Measurements from ENCODE around the gene CCDC179.

The CCDC179 gene

DNA sequence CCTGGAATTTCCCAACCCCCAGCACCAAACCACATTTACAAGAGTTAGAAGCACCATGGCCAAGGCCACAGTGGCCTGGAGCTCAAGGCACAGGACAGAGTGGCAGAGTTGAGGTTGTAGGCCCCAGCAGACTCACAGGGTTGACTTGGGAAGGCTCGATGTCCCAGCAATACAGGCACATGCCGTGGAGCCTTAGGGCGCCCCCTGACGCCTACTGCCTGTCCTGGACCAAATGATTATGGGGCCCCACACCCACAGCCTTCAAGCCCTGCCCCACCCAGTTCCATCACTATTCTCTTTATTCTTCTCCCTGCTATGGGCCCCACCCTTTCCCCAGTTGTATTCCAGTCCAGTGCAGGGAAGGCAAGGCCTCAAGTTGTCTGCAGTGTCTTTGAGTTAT is at the start of gene CCDC179:
Gene CCDC179 (minus strand): TSS at position 234 of the 400 bp plus-strand sequence. CDS start 53 bp downstream, at position 181.
- Histone ChIP-seq H3K36me3 (ENCODE audit: control insufficient read depth, insufficient read depth, low read length) (no peaks in the 10 kb centered on the region), H3K9ac (ENCODE audit: low read depth, low read length) (no peak within 1 kb of the TSS), H3K27me3 (ENCODE audit: control insufficient read depth, insufficient read depth, low read length) (no peaks in the 10 kb centered on the region), H3K4me1 (ENCODE audit: control insufficient read depth, insufficient read depth, low read length) (no peaks in the 10 kb centered on the region), H3K9me3 (ENCODE audit: control insufficient read depth, insufficient read depth, low read length) (no peaks in the 10 kb centered on the region), H3K4me3 (ENCODE audit: low read depth, low read length) (no peak within 1 kb of the TSS)

DNA sequence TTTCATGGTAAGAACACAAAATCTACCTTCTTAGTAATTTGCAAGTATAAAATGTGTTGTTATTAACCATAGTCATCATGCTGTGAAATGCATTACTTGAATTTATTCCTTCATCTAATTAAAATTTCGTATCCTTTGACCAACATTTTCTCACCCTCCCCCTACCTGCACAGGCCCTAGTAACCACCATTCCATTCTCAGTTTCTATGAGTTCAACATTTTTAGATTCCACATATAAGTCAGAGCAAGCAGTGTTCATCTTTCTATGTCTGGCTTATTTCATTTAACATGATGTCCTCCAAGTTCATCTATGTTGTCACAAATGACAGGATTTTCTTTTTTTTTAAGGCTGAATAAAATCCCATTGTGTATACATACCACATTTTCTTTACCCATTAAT is 43.5 kb upstream of the CCDC179 start:
- Histone ChIP-seq H3K9me3 (ENCODE audit: control insufficient read depth, insufficient read depth, low read length) (no peaks in the 10 kb centered on the region), H3K27me3 (ENCODE audit: control insufficient read depth, insufficient read depth, low read length) (no peaks in the 10 kb centered on the region), H3K9ac (ENCODE audit: low read depth, low read length) (no peak overlapping the region)

DNA sequence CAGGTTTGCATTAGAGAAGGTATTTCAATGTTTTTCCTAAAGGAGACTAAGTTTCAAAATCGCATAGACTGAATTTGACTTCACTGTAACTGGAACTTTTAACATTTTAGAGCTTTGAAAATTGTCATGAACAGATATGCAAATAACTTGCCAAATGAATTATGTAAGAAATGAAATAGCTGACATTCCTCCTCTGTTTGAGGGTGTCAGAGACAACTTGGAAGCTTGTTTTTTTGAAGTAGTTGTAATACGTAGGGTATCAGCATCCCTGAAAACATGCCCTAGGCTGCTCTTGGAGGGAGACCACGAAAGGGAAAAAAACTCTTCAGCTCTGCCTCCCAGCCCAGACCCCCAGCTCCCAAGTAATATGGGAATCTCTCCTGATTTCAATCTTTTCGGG is 41.3 kb upstream of the CCDC179 start:
- no peaks in the 10 kb centered on the region for H3K27me3 ChIP-seq (ENCODE audit: control insufficient read depth, insufficient read depth, low read length)
- H3K9ac ChIP-seq (ENCODE audit: low read depth, low read length) = no peak overlapping the region
- H3K4me3 ChIP-seq (ENCODE audit: low read depth, low read length) = no peak overlapping the region

More for the DNA sequence above, 43.5 kb upstream of the CCDC179 start:
- H3K4me3 ChIP-seq (ENCODE audit: low read depth, low read length) = no peak overlapping the region
- H3K36me3 ChIP-seq (ENCODE audit: control insufficient read depth, insufficient read depth, low read length) = no peaks in the 10 kb centered on the region
- no peaks in the 10 kb centered on the region for H3K4me1 ChIP-seq (ENCODE audit: control insufficient read depth, insufficient read depth, low read length)

DNA sequence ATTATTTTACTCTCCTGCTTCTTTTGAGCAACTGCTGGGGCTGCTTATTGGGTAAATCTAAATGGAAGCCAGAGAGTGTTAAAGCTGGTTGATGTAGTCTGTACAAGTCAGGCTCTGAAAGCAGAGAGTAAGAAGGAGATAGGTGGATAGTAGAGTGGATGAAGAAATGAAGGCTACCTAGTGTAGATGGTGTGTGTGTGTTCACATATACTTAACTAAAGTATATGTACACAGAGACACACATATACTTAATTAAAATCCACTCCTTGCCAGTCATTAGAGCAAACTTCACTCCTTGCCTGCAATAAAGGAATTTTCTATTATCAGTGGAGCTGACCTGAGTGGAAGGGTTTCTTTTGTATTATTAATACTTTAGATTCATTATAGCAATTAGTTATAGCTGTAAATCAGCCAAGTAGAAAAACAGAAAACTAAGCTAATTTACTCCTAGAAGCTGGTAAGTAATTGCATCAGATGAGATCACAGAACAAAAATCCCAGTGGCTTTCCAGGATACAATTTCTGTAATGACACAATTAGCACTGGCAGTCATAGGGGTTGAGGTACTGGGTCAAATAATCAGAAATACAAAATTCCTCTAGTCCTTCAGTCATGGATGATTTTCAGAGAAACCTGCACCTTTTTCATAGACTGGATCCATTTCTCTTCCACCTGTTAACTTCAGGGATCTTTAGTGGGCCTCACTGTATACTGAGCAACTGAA is 40.7 kb upstream of the CCDC179 start:
- H3K9me3 ChIP-seq (ENCODE audit: control insufficient read depth, insufficient read depth, low read length) = no peaks in the 10 kb centered on the region
- H3K27me3 ChIP-seq (ENCODE audit: control insufficient read depth, insufficient read depth, low read length) = no peaks in the 10 kb centered on the region
- H3K4me3 ChIP-seq (ENCODE audit: low read depth, low read length) = no peak overlapping the region
- H3K4me1 ChIP-seq (ENCODE audit: control insufficient read depth, insufficient read depth, low read length) = no peaks in the 10 kb centered on the region
- no peaks in the 10 kb centered on the region for H3K36me3 ChIP-seq (ENCODE audit: control insufficient read depth, insufficient read depth, low read length)
- H3K9ac ChIP-seq (ENCODE audit: low read depth, low read length) = no peak overlapping the region

More for the DNA sequence above, 41.3 kb upstream of the CCDC179 start:
- H3K9me3 ChIP-seq (ENCODE audit: control insufficient read depth, insufficient read depth, low read length) = no peaks in the 10 kb centered on the region
- H3K4me1 ChIP-seq (ENCODE audit: control insufficient read depth, insufficient read depth, low read length) = no peaks in the 10 kb centered on the region
- H3K36me3 ChIP-seq (ENCODE audit: control insufficient read depth, insufficient read depth, low read length) = no peaks in the 10 kb centered on the region

GRCh38 chr11:22898036-22898435 is 37.8 kb upstream of the CCDC179 start:
- no peak overlapping the region for H3K9ac ChIP-seq (ENCODE audit: low read depth, low read length)

GRCh38 chr11:22890227-22890626 is 30.0 kb upstream of the CCDC179 start:
- Histone ChIP-seq H3K4me3 (ENCODE audit: low read depth, low read length) (no peak overlapping the region), H3K4me1 (ENCODE audit: control insufficient read depth, insufficient read depth, low read length) (no peaks in the 10 kb centered on the region), H3K9me3 (ENCODE audit: control insufficient read depth, insufficient read depth, low read length) (no peaks in the 10 kb centered on the region), H3K36me3 (ENCODE audit: control insufficient read depth, insufficient read depth, low read length) (no peaks in the 10 kb centered on the region), H3K9ac (ENCODE audit: low read depth, low read length) (no peak overlapping the region), H3K27me3 (ENCODE audit: control insufficient read depth, insufficient read depth, low read length) (no peaks in the 10 kb centered on the region)

More at GRCh38 chr11:22898036-22898435, 37.8 kb upstream of the CCDC179 start:
- Histone ChIP-seq H3K4me3 (ENCODE audit: low read depth, low read length) (no peak overlapping the region), H3K36me3 (ENCODE audit: control insufficient read depth, insufficient read depth, low read length) (no peaks in the 10 kb centered on the region), H3K27me3 (ENCODE audit: control insufficient read depth, insufficient read depth, low read length) (no peaks in the 10 kb centered on the region), H3K4me1 (ENCODE audit: control insufficient read depth, insufficient read depth, low read length) (no peaks in the 10 kb centered on the region), H3K9me3 (ENCODE audit: control insufficient read depth, insufficient read depth, low read length) (no peaks in the 10 kb centered on the region)

GRCh38 chr11:22884217-22884616 is 23.9 kb upstream of the CCDC179 start:
- H3K4me3 ChIP-seq (ENCODE audit: low read depth, low read length) = no peak overlapping the region
- H3K36me3 ChIP-seq (ENCODE audit: control insufficient read depth, insufficient read depth, low read length) = no peaks in the 10 kb centered on the region
- H3K4me1 ChIP-seq (ENCODE audit: control insufficient read depth, insufficient read depth, low read length) = no peaks in the 10 kb centered on the region
- no peak overlapping the region for H3K9ac ChIP-seq (ENCODE audit: low read depth, low read length)
- H3K9me3 ChIP-seq (ENCODE audit: control insufficient read depth, insufficient read depth, low read length) = no peaks in the 10 kb centered on the region
- H3K27me3 ChIP-seq (ENCODE audit: control insufficient read depth, insufficient read depth, low read length) = no peaks in the 10 kb centered on the region

GRCh38 chr11:22879630-22880029 is 19.4 kb upstream of the CCDC179 start:
- Histone ChIP-seq H3K4me1 (ENCODE audit: control insufficient read depth, insufficient read depth, low read length) (no peaks in the 10 kb centered on the region), H3K9ac (ENCODE audit: low read depth, low read length) (no peak overlapping the region)

GRCh38 chr11:22878604-22879003 is 18.3 kb upstream of the CCDC179 start:
- no peaks in the 10 kb centered on the region for H3K36me3 ChIP-seq (ENCODE audit: control insufficient read depth, insufficient read depth, low read length)
- H3K9ac ChIP-seq (ENCODE audit: low read depth, low read length) = no peak overlapping the region
- H3K27me3 ChIP-seq (ENCODE audit: control insufficient read depth, insufficient read depth, low read length) = no peaks in the 10 kb centered on the region
- no peaks in the 10 kb centered on the region for H3K9me3 ChIP-seq (ENCODE audit: control insufficient read depth, insufficient read depth, low read length)
- no peaks in the 10 kb centered on the region for H3K4me1 ChIP-seq (ENCODE audit: control insufficient read depth, insufficient read depth, low read length)
- H3K4me3 ChIP-seq (ENCODE audit: low read depth, low read length) = no peak overlapping the region

More at GRCh38 chr11:22879630-22880029, 19.4 kb upstream of the CCDC179 start:
- Histone ChIP-seq H3K36me3 (ENCODE audit: control insufficient read depth, insufficient read depth, low read length) (no peaks in the 10 kb centered on the region), H3K4me3 (ENCODE audit: low read depth, low read length) (no peak overlapping the region), H3K27me3 (ENCODE audit: control insufficient read depth, insufficient read depth, low read length) (no peaks in the 10 kb centered on the region), H3K9me3 (ENCODE audit: control insufficient read depth, insufficient read depth, low read length) (no peaks in the 10 kb centered on the region)

- H3K9ac ChIP-seq (ENCODE audit: low read depth, low read length) = no peak overlapping the region
- no peaks in the 10 kb centered on the region for H3K4me1 ChIP-seq (ENCODE audit: control insufficient read depth, insufficient read depth, low read length)
- no peak overlapping the region for H3K4me3 ChIP-seq (ENCODE audit: low read depth, low read length)
- H3K36me3 ChIP-seq (ENCODE audit: control insufficient read depth, insufficient read depth, low read length) = no peaks in the 10 kb centered on the region
- H3K27me3 ChIP-seq (ENCODE audit: control insufficient read depth, insufficient read depth, low read length) = no peaks in the 10 kb centered on the region
- H3K9me3 ChIP-seq (ENCODE audit: control insufficient read depth, insufficient read depth, low read length) = no peaks in the 10 kb centered on the region
Observed at GRCh38 chr11:22878039-22878438, 17.8 kb upstream of the CCDC179 start.

- Histone ChIP-seq H3K36me3 (ENCODE audit: control insufficient read depth, insufficient read depth, low read length) (no peaks in the 10 kb centered on the region), H3K27me3 (ENCODE audit: control insufficient read depth, insufficient read depth, low read length) (no peaks in the 10 kb centered on the region), H3K9me3 (ENCODE audit: control insufficient read depth, insufficient read depth, low read length) (no peaks in the 10 kb centered on the region), H3K9ac (ENCODE audit: low read depth, low read length) (no peak overlapping the region), H3K4me1 (ENCODE audit: control insufficient read depth, insufficient read depth, low read length) (no peaks in the 10 kb centered on the region), H3K4me3 (ENCODE audit: low read depth, low read length) (no peak overlapping the region)
Observed at GRCh38 chr11:22875869-22876473, 15.7 kb upstream of the CCDC179 start.

DNA sequence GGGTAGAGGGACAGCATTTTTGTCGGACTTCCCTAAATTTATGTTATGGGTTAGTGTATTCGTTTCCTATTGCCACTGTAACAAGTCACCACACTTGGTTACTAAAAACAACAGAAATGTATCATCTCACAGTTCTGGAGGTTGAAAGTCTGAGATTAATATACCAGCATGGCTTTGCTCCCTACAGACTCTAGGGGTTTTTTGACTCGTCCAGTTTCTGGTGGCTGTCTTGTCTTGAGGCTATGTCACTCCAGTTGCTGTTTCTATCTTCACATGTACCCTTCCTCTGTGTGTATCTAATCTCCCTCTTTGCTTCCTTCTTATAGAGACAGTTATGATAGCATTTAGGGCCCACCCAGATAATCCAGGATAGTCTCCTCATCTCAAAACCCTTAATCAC is 9.1 kb upstream of the CCDC179 start:
- H3K36me3 ChIP-seq (ENCODE audit: control insufficient read depth, insufficient read depth, low read length) = no peaks in the 10 kb centered on the region
- H3K4me1 ChIP-seq (ENCODE audit: control insufficient read depth, insufficient read depth, low read length) = no peaks in the 10 kb centered on the region
- no peaks in the 10 kb centered on the region for H3K9me3 ChIP-seq (ENCODE audit: control insufficient read depth, insufficient read depth, low read length)
- no peaks in the 10 kb centered on the region for H3K27me3 ChIP-seq (ENCODE audit: control insufficient read depth, insufficient read depth, low read length)
- H3K9ac ChIP-seq (ENCODE audit: low read depth, low read length) = no peak overlapping the region
- H3K4me3 ChIP-seq (ENCODE audit: low read depth, low read length) = no peak overlapping the region

All from iPS-15b (cell line).